Fibroblast of the aortic adventitia (primary cell): ENCODE data around the gene SMIM24. TPM values are rescaled to one million over a fixed set of nuclear protein-coding genes. Genes with fewer than 3 reads are reported as not detected.

Source experiments
- DNase-seq: peaks from one replicate; pipeline ENCODE4 v3.0.0-alpha.2; 2010; ENCODE audit warnings: low read depth
- H3K4me3 ChIP-seq: 2 replicates; pipeline ENCODE4 v1.5.1; 2011; ENCODE audit warnings: low read depth, mild to moderate bottlenecking, control low read depth, low read length, moderate library complexity
- CTCF ChIP-seq: IDR thresholded peaks from 2 replicates; pipeline ENCODE4 v1.5.1; 2011; ENCODE audit warnings: mild to moderate bottlenecking, low read length, control low read depth, inconsistent platforms; ENCODE audit not compliant: insufficient read depth
- total RNA-seq: library from RNA; depleted of rRNA; stranded (reverse); fragments of >200 nt; gene quantifications from 2 replicates; pipeline ENCODE4 v1.2.3, GENCODE V29; 2012; ENCODE audit warnings: low replicate concordance

SMIM24 gene
- total RNA-seq, 1 donor, result not detected

DNA sequence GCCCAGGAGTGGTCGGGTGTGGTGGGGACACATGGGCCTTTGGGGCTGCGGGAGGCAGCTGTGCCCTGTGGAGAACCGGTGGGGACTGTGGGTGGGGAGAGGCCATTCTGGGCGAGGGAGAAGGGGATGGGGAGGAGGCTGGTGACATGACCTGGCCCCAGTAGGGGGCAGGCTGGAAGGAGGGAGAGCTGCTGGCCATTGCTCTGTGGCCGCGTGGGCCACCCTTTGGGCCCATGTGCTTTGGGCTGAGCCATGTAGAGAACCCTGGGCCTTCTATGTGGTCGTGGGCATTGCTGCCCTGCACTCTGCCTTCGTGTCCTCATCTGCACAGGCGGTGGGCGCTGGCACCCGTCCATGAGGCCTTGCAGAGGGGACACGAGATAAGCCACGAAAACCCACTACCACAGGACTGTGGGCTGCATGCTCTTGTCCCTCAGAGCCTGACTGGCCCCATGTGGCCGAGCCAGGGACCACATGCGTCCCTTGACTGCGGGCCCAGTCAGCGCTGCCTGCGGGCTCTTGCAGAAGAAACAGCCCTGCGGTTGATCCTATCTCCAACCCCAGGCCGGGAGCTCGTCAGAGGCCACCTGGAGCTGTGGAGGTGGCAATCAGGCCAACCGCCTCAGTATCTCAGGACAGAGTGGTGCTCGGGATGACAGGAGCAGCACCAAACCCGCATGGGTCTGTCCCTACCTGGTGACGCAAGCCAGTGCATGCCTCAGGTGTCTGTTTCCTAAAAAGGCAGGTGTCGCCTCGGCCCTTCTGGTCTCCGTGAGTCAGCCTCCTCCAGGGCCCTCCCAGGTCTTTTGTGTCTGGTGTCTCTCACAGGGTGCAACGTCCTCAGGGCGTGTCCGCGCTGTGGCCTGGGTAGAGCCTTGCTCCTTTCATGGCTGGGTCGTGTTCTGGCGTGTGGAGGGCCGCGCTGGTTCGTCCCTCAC lies 40.1 kb upstream of the SMIM24 start:
- TF ChIP-seq CTCF, result no peak
- no peak for DNase-seq
- no peak overlapping the region for H3K4me3 ChIP-seq

DNA sequence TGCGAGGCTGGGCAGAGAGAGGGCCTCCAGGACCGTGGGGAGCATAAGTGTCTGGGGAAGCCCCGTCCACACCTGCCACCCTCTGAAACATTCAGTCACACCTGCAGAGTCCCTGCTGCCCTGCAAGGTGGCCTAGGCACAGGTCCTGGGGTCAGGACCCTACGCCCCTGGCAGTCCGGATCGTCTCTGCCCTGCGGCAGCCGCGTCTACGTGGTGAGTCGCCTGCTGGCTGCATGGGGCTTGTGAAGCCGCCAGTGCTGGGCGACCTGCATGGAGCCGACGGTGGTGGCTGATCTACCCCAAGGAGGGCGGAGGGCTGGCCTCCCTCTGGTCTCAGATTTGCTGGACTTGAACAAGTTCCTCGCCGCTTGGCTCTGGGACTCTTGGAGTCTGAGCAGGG lies 38.8 kb upstream of the SMIM24 start:
- no peak for DNase-seq
- no peak overlapping the region for H3K4me3 ChIP-seq
- no peak for TF ChIP-seq CTCF

DNA sequence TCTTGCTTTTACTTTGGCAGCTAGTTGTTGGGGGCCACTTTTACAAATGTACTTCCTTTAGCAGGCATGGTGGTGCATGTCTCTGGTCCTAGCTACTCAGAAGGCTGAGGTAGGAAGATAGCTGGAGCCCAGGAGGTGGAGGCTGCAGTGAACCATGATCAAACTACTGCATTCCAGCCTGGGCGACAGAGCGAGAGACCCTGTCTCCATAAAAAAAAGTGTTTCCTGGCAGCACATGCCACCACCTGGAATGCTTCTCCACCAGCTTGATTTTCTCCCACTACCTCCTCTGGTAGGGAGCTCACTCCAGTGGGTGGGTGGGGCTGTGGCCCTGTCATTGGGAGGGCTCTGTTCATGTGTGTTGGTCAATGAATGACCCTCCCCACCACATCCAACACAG lies 38.3 kb upstream of the SMIM24 start:
- no peak overlapping the region for H3K4me3 ChIP-seq
- no peak for TF ChIP-seq CTCF
- DNase-seq, result no peak

DNA sequence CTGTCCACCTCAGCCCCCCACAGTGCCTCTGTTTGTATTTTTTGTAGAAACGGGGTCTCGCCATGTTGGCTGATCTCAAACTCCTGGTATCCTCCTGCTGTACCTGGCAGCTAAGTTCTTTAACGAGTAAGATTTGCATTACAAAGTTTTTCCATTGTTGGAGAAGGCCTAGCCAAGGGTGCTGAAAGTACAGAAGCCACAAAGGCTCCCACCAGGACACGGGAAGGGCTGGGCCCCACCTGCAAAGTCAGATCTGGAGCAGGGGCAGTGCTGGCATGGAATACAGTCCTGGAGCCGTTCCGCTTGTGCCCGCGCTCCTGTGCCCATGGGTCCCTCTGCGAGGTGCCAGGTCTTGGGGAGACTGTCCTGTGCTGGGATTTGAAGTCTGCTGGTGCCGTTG lies 37.9 kb upstream of the SMIM24 start:
- TF ChIP-seq CTCF, result no peak
- no peak overlapping the region for H3K4me3 ChIP-seq
- no peak for DNase-seq

GRCh38 chr19:3517638-3518037 lies 37.3 kb upstream of the SMIM24 start:
- no peak for DNase-seq
- H3K4me3 ChIP-seq, result no peak overlapping the region
- no peak for TF ChIP-seq CTCF

DNA sequence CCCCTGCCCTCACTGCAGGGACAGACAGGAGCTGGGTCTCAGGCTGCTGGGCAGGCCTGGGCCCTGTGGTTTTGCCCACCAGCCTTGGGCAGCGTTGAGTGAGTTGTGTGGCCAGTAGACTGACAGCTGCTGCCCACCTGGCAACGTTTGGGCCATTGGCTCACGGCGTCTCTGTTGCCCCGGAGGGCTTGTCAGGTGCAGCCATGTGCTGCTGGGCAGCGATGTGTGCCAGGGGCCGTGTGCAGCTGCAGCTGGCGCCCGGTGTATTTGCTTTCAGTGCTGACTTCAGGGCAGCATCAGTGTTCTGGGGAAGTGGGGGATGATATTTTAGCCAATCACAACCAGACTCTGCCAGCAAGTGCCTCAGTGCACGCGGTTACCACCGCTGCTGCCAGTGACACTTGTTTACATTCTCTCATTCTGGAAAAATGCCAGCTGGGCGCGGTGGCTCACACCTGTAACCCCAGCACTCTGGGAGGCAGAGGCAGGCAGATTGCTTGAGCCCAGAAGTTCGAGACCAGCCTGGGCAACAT lies 36.4 kb upstream of the SMIM24 start:
- TF ChIP-seq CTCF, result no peak
- DNase-seq, result no peak
- no peak overlapping the region for H3K4me3 ChIP-seq
